Small intestine (tissue), 7 donors: Measurements from ENCODE around the gene FRY. TPM values are rescaled to one million over a fixed set of nuclear protein-coding genes. Genes with fewer than 3 reads are reported as not detected.
A peak's percentile ranks its signal among the peaks of the same experiment; 100 is the strongest.

Source experiments
- DNase-seq, 2 donors: peaks; one replicate each; pipeline versions ENCODE4 v3.0.0 to v3.0.0-alpha.2; 2013
- FAIRE-seq: peaks from 2 replicates; lab custom pipeline; 2012; peaks lifted over from hg19 to GRCh38; lab: Jason Lieb, UNC
- H3K27ac ChIP-seq, 3 donors: one replicate each; pipeline ENCODE4 v1.5.1; 2013; ENCODE audit warnings: low read length in 2 of 3, mild to moderate bottlenecking in 2 of 3, control low read depth in 1 of 3, inconsistent platforms in 1 of 3, low read depth in 1 of 3, moderate library complexity in 1 of 3
- H3K27me3 ChIP-seq, 3 donors: one replicate each; pipeline ENCODE4 v1.6.1; 2013; ENCODE audit warnings: low read length in 3 of 3, inconsistent platforms in 1 of 3; ENCODE audit not compliant: control insufficient read depth in 3 of 3, insufficient read depth in 3 of 3
- H3K36me3 ChIP-seq, 3 donors: one replicate each; pipeline ENCODE4 v1.6.1; 2013; ENCODE audit warnings: low read length in 3 of 3, inconsistent platforms in 1 of 3, low read depth in 1 of 3, mild to moderate bottlenecking in 1 of 3, moderate library complexity in 1 of 3; ENCODE audit not compliant: control insufficient read depth in 3 of 3, insufficient read depth in 2 of 3
- H3K4me1 ChIP-seq, 3 donors: one replicate each; pipeline ENCODE4 v1.6.1; 2013; ENCODE audit warnings: low read length in 2 of 3, inconsistent platforms in 1 of 3, low read depth in 1 of 3, mild to moderate bottlenecking in 1 of 3, moderate library complexity in 1 of 3; ENCODE audit not compliant: control insufficient read depth in 3 of 3, insufficient read depth in 2 of 3
- H3K4me3 ChIP-seq, 3 donors: one replicate each; pipeline ENCODE4 v1.5.1; 2013; ENCODE audit warnings: low read length in 3 of 3, control low read depth in 1 of 3, inconsistent platforms in 1 of 3, low read depth in 1 of 3, mild to moderate bottlenecking in 1 of 3, moderate library complexity in 1 of 3
- H3K9me3 ChIP-seq, 2 donors: one replicate each; pipeline ENCODE4 v1.6.1; 2013; ENCODE audit warnings: low read depth in 1 of 2, low read length in 1 of 2; ENCODE audit not compliant: control insufficient read depth in 2 of 2, insufficient read depth in 1 of 2
- WGBS, 3 donors: extraction: QIAGEN DNeasy Blood & Tissue Kit; methylation state at CpG; one replicate each; pipeline ENCODE4 v1.1.7; 2013; 5-methylcytosine and 5-hydroxymethylcytosine counted together
- polyA plus RNA-seq, 4 donors: library from polyadenylated mRNA; stranded (reverse) in 3 of 4; unstranded in 1 of 4; fragments of 200-250 nt in 3 of 4; fragments of 120-200 nt in 1 of 4; gene quantifications; one replicate each; pipeline versions ENCODE4 v1.2.1 to v1.2.3, GENCODE V29; 2013
- donor health status: healthy with polysubstance abuse.
- donor health status: control.
- donor health status: control.
- donor health status: Bipolar disorder and iron deficiency.
- donor health status: healthy.

The FRY gene
- polyA plus RNA-seq, 4 donors: 2.0 to 13.6 (median 3.6) TPM

DNA sequence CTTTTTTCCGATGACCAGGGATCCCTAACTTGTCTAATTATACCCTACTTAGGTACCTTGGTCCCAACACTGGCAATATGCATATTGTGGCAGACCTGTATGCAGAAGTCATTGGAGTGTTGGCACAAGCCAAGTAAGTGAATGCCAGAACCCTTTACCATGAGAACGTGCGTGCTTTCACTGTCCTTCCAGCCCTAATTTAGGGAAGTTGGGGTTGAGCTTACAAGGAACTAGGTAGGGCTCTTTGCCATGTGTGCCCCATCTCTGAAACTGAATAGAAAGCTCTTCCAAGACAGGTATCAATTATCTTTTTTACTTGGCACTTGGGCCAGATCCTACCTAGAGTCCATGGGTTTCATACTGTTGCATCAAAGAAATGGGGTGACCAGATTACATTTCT, 93.2 kb downstream of the FRY start:
- no peak overlapping the region for H3K4me3 ChIP-seq
- H3K27ac ChIP-seq: peak overlapping the region in 1 of 3 donors; percentile 70
- no peak for DNase-seq
- H3K27me3 ChIP-seq: no peaks in the 10 kb centered on the region
- no peak for FAIRE-seq
- WGBS, 3 donors: 86 to 92% (median 88%) methylated on average over 3 of the region's 3 CpGs
- no peaks in the 10 kb centered on the region for H3K36me3 ChIP-seq
- no peaks in the 10 kb centered on the region for H3K4me1 ChIP-seq
- H3K9me3 ChIP-seq: no peaks in the 10 kb centered on the region

DNA sequence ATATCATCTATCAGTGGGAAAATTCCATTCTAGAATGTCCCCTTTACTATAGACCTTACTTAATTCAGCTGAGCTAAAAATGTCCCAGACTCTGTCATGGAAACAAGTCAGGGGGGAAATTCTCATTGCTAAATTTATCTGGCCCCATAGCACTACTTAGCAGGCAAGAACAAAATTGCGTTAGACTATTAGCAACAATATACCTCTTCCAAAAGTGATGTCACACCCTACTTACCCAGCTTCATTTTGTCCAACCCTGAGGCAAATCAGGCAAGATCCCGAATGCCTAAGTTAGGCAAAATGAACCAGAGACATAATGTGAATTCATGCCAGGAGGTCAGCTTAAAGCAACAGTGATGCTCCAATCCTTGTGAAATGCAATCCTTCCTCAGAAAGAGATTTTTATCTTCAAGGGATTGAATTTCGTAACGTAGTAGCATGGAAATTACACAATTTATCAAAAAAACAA, 93.7 kb downstream of the FRY start:
- 72 to 82% (median 81%) methylated on average over 4 of the region's 4 CpGs for WGBS, 3 donors
- Histone ChIP-seq H3K27ac (no peak overlapping the region), H3K27me3 (no peaks in the 10 kb centered on the region), H3K4me3 (no peak overlapping the region), H3K4me1 (no peaks in the 10 kb centered on the region), H3K9me3 (no peaks in the 10 kb centered on the region), H3K36me3 (no peaks in the 10 kb centered on the region)
- FAIRE-seq: no peak
- no peak for DNase-seq

DNA sequence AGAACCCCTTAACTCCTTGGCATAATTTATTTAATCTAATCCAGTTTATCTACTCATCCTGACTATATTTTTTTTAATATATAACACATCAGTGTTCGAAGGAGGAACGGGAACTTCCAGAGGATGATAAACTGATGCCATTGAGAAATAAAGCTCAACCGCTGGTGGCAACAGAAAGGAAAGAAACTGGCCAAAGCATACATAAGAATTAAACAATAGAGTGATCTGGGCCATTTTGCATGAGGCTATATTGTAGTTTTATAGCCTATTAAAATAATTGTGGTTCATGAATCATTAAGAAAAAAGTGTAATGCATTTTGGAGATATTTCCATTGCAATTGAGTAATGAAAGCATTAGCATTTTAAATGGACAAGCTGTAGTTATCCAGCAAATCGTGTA, 94.2 kb downstream of the FRY start:
- Histone ChIP-seq H3K36me3 (no peaks in the 10 kb centered on the region), H3K4me1 (no peaks in the 10 kb centered on the region), H3K27ac (no peak overlapping the region), H3K4me3 (no peak overlapping the region), H3K9me3 (no peaks in the 10 kb centered on the region), H3K27me3 (no peaks in the 10 kb centered on the region)
- FAIRE-seq (no peak), DNase-seq (no peak)
- 80 to 90% (median 87%) methylated on average over 4 of the region's 4 CpGs for WGBS, 3 donors

DNA sequence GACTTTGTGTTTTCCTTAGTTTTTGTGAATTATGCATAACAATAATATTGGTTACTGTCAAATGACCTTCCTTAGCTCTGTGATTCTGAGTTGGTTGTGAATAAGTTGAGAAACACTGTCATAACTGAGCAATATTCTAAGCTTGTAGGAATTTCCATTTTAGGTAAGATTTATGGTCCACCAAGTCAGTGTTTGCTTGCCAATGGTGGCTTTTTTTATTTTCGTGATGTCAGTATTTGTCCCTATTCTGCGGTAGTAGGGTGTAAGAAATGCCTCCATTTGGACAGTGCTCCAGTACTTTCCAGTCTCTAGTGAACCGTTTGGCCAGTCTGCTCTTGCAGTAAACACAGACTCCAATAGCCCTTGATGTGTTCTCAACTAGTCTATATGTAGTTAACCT, 94.7 kb downstream of the FRY start:
- Histone ChIP-seq H3K9me3 (no peaks in the 10 kb centered on the region), H3K4me3 (no peak overlapping the region), H3K27me3 (no peaks in the 10 kb centered on the region), H3K27ac (no peak overlapping the region), H3K36me3 (no peaks in the 10 kb centered on the region), H3K4me1 (no peaks in the 10 kb centered on the region)
- FAIRE-seq (no peak), DNase-seq (no peak)
- 74 to 83% (median 82%) methylated on average over 3 of the region's 3 CpGs for WGBS, 3 donors

DNA sequence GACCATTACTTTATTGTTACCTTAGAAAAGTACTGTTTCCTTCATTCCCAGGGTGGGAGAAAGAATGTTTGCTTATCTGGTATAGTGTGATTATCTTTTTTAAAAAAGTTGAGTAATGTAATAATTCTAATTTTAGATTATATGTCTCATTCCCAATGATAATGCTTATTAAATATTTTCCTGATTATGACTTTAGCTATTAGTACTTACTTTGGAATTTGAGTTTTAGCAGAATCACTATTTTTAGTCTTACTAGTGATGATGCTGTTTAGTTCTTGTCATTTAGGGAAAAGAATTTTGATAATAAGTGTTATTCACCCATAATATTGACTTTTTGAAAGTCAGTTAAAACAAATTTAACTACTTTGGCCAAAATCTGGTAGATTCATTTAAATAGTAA, 95.2 kb downstream of the FRY start:
- no peak for FAIRE-seq
- no peaks in the 10 kb centered on the region for H3K9me3 ChIP-seq
- no peaks in the 10 kb centered on the region for H3K4me1 ChIP-seq
- no peak for DNase-seq
- no peak overlapping the region for H3K27ac ChIP-seq
- H3K4me3 ChIP-seq: no peak overlapping the region
- no peaks in the 10 kb centered on the region for H3K36me3 ChIP-seq
- H3K27me3 ChIP-seq: no peaks in the 10 kb centered on the region

DNA sequence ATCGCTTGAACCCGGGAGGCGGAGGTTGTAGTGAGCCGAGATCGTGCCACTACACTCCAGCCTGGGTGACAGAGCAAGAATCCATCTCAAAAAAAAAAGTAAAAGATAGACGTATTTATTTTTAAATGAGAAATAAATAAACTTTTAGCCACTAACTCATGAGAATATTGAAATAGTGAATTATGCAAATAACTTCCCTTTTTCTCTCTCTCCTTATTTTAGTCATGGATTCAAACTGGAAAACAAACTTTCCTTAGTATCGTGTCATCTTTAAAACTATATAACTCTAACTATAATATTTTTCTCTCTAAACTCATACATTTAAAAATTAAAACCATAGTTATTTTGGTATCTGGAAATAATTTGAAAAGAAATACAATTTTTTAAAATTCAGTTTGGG, 96.1 kb downstream of the FRY start:
- WGBS, 3 donors: 92 to 94% (median 93%) methylated on average over 7 of the region's 7 CpGs
- H3K27me3 ChIP-seq: no peaks in the 10 kb centered on the region

DNA sequence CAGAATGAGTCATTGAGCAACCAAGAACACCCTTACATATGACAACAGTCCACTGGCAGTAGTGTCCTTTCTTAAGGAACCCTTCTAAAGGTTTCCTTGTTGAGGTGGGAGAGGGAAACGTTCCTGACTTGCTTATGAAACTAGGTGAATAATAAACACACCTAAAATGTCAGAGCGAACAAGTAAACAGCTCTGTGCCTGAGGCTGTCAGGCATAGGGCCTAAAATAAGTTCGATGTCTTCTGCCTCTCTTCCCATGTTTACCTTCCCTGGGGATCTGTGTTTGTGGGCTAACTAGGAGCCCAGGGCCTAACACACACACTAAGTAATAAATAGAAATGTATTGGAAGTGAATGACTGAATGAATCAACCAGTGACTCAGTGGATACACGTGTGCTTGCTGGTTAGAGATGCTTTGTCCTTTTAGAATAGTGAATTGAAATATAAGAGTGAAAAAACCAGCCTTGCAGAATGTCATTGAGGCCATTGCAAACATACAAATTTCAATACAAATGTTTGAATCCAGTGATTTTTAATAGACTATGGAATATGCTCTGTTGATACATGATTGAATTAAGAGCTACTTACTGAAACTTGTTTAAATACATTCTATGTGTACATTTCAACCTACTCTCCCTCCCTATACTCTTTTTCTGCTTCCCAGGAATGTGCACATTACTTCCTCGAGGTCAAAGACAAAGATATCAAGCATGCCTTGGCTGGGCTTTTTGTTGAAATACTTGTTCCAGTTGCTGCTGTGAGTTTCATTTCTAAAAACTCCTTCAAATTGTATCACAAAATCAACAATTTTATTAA, 102.9 kb downstream of the FRY start:
- no peaks in the 10 kb centered on the region for H3K4me1 ChIP-seq
- DNase-seq (no peak), FAIRE-seq (no peak)
- 53 to 67% (median 60%) methylated on average over 5 of the region's 5 CpGs for WGBS, 3 donors
- H3K27ac ChIP-seq: peak overlapping the region in 1 of 3 donors; percentile 59
- no peaks in the 10 kb centered on the region for H3K27me3 ChIP-seq
- no peak overlapping the region for H3K4me3 ChIP-seq
- peaks cover 0 to 2% (median 0%) of the 10 kb centered on the region in 3 donors for H3K36me3 ChIP-seq
- no peaks in the 10 kb centered on the region for H3K9me3 ChIP-seq

More for the DNA sequence above, 96.1 kb downstream of the FRY start:
- Histone ChIP-seq H3K27ac (no peak overlapping the region), H3K36me3 (no peaks in the 10 kb centered on the region), H3K9me3 (no peaks in the 10 kb centered on the region), H3K4me3 (no peak overlapping the region), H3K4me1 (no peaks in the 10 kb centered on the region)
- no peak for DNase-seq
- FAIRE-seq: peak; percentile 84

DNA sequence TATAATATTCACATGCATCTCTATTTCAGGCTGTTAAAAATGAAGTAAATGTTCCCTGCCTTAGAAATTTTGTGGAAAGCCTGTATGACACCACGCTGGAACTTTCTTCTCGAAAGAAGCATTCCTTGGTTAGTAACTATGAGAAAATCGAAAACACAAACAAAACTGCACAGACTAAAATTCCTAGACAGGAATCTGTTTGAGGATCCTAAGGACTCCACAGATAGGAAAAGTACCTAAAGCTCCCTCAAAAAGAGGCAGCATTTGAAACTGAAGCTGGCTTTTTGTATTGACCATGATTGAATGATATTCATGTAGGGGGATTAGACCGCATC, 103.4 kb downstream of the FRY start:
- no peak overlapping the region for H3K27ac ChIP-seq
- H3K27me3 ChIP-seq: no peaks in the 10 kb centered on the region
- FAIRE-seq (no peak), DNase-seq (no peak)
- no peaks in the 10 kb centered on the region for H3K9me3 ChIP-seq
- H3K4me1 ChIP-seq: no peaks in the 10 kb centered on the region
- H3K36me3 ChIP-seq: peaks cover 0 to 2% (median 0%) of the 10 kb centered on the region in 3 donors
- H3K4me3 ChIP-seq: no peak overlapping the region
- WGBS, 3 donors: 76 to 86% (median 84%) methylated on average over 4 of the region's 4 CpGs

DNA sequence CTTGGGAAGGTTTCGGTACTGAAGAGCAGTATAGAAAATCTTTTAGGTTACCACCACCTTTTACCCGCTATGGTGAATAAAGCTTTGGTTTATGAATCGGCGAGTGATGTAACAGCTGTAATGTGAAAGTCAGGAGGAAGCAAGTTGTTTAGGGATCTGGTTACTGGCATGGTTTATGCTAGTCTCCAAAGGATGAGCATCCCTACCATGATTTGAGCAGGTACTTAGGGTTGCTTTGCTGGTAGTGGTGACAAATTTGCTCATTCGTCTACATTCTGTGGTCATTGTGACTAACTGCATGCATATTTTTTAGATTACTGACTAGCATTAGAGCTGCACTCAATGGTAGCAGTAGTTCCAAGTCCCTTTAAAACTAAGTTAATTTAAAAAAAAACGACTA, 104.1 kb downstream of the FRY start:
- no peaks in the 10 kb centered on the region for H3K4me1 ChIP-seq
- DNase-seq (no peak), FAIRE-seq (no peak)
- peaks cover 0 to 2% (median 0%) of the 10 kb centered on the region in 3 donors for H3K36me3 ChIP-seq
- 85 to 89% (median 86%) methylated on average over 6 of the region's 6 CpGs for WGBS, 3 donors
- no peaks in the 10 kb centered on the region for H3K9me3 ChIP-seq
- H3K4me3 ChIP-seq: no peak overlapping the region
- no peak overlapping the region for H3K27ac ChIP-seq
- H3K27me3 ChIP-seq: no peaks in the 10 kb centered on the region
